ENCODE measurements around the gene MMP10.

The MMP10 gene

DNA sequence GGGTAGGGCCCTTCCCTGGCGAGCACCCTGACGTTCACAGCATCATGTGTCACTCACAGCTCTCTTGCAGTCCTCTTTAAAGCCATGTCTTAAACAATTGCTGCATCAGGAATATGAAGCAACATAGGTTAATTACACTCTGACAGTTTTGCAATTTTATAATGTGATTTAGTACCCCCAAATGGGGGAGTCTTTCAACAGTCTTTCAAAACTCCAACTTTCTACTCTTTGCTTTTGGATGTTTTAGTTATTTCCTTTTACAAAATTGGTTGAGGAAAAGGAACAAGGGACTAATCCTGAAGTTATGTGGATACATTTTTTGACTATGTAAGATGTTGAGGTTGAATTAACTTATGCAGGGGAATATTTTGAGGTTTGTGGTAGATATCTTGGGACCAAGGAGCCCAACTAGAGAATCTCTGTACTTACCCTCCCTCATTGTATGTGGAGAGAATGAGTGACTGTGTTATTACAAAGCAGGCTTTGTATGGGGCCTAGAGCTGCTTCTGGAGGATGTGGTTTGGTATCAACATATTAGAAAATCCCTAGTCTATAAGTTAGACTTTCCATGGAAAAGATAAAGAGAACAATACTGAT lies 55.4 kb downstream of the MMP10 start, which contains the start of gene MMP8:
Gene MMP8 (minus strand): TSS at position 51 of the 597 bp plus-strand sequence. CDS start 99 bp downstream, outside the sequence.
- H3K27ac ChIP-seq = no peak within 1 kb of the TSS
- TF ChIP-seq, protein P1, sequence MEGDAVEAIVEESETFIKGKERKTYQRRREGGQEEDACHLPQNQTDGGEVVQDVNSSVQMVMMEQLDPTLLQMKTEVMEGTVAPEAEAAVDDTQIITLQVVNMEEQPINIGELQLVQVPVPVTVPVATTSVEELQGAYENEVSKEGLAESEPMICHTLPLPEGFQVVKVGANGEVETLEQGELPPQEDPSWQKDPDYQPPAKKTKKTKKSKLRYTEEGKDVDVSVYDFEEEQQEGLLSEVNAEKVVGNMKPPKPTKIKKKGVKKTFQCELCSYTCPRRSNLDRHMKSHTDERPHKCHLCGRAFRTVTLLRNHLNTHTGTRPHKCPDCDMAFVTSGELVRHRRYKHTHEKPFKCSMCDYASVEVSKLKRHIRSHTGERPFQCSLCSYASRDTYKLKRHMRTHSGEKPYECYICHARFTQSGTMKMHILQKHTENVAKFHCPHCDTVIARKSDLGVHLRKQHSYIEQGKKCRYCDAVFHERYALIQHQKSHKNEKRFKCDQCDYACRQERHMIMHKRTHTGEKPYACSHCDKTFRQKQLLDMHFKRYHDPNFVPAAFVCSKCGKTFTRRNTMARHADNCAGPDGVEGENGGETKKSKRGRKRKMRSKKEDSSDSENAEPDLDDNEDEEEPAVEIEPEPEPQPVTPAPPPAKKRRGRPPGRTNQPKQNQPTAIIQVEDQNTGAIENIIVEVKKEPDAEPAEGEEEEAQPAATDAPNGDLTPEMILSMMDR (IDR thresholded peaks at IDR 0.05) = no peak
- TF ChIP-seq ZFX (IDR thresholded peaks at IDR 0.05; ENCODE audit: borderline replicate concordance) = no peak

- TF ChIP-seq, protein P1 (IDR thresholded peaks at IDR 0.05) = no peak
- no peak for TF ChIP-seq ZFX (IDR thresholded peaks at IDR 0.05; ENCODE audit: borderline replicate concordance)
- H3K27ac ChIP-seq = no peak overlapping the region
These were observed 57.6 kb downstream of the MMP10 start for GRCh38 chr11:102722821-102723220.

All from 22Rv1 (cell line).